NCI-H748 (cell line): ENCODE measurements around the gene SETD4.

Experiments used
- DNase-seq: peaks from one replicate; lab custom pipeline; 2025; ENCODE audit not compliant: unreplicated experiment; lab: John Stamatoyannopoulos, UW

Gene SETD4

DNA sequence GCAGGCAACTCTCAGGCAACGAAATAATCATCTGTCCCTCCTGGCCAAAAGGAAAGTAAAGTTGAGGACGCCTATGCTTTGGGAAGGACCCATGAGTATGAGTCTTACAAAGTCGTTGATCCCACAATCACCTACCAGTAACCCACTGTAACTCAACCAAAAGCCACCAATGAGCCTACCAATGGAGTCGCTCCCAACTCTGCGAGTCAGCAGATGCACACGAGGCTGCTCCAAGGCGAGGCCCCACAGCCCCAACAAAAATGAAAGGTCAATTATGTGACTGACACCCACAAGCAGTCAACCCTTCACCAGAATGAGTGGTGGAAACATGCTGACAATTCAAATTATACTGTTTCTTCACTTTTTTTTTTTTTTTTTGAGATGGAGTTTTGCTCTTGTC lies 12.0 kb downstream of the SETD4 start:
- no peak for DNase-seq

DNA sequence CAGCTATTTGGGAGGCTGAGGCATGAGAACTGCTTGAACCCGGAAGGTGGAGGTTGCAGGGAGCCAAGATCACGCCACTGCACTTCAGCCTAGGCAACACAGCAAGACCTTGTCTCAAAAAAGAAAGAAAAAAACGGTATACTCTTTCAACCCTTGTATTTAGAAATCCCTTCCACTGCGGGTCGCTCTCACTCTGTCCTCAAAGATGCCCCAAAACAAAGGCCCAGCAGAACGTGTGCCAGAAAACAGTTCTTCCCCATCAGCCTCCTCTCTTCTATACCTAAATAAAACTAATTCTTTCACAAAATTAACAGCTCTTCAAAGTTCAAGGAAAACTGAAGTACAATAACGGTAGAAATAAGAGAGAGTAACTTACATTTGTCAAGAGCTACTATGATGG lies 13.2 kb downstream of the SETD4 start:
- no peak for DNase-seq

DNA sequence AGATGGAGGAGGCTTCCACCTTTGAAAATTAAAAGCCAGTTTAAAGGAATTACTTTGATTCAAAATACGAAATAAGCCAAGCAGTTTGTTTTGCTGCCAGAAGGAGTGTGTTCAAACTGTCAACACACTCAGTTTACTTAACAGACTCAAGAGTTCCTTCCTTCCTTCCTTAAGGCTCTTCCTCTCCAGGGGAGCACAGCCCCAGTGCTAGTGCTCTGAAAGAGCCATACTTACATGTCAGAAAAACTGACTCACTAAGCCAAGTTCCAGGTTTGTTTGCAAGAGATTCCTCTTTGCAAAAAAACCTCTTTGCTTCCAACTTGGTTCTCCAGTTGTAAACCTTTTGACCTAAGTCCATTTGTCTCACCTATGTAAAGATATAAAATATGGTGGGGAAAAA lies 14.3 kb downstream of the SETD4 start:
- DNase-seq = no peak

DNA sequence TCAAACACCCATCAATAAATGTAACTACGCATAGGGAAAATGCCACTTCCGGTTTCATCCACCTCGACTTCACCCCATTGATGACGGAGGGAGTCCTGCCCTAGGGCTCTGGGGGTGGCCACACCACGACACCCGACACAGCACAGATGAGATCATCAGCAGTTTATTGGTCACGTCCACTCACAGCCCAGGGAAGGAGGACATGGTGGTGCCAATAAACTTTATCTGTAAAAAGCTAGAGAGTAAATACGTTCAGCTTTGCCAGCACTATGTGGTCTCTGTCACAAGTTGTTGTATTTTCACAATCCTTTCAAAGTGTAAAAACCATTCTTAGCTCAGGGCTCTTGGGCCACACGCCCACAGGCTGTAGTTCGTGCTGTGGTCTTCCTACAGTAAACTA lies 16.3 kb downstream of the SETD4 start:
- no peak for DNase-seq

DNA sequence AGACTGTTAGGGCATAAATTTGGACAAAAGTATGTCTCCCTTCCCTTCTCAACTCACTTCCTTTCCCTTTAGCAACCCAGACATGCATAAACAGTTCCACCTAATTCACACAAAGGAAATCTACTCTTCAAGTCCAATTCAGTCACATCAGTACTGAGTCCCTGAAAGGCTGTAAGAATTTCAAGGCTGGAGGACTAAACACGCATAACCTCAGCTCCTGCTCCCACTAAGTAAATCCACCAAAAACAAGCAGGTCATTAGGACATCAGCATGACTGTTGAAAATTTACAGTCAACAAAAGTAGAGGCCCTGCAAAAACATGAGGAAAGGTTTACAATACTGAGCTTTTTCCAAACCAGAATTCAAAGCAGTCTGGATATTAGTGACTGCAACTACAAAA lies 18.4 kb downstream of the SETD4 start:
- DNase-seq = no peak

DNA sequence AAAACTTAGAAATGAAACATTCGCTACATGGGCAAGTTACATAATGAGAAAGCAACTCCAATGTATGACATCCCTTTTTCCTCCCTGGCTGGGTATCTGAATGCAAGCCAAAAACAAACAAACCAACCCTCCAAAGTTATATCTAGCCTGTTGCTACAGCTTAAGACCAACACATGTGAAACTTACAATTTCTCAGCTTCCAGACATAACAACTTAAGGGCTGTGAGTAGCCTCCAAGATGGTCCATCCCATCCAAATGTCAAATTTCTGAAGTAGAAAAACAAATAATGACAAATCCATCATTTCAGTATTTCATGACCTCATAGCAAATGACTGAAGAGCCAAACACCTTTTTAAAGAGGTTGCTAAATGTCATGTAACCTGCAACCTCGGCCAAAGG lies 19.9 kb downstream of the SETD4 start:
- DNase-seq = no peak

DNA sequence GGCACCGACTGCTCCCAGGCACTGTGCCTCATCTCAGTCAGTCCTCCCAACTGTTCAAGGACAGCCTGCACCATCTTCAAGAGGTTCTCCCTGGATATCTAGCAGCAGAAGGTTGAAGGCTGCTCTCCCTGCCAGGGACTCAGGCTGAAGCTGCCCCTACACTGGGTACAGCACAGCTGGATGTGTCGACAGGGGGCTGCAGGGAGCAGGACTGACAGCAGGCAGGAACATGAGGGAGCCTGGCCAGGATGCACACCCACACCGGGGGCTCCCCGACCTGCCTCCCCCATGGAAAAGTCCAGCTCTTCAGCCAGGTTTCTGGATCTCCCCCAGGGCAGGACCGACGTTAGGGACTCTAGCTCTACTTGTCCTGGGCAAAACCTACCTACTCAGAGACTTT lies 20.5 kb downstream of the SETD4 start:
- DNase-seq = no peak

DNA sequence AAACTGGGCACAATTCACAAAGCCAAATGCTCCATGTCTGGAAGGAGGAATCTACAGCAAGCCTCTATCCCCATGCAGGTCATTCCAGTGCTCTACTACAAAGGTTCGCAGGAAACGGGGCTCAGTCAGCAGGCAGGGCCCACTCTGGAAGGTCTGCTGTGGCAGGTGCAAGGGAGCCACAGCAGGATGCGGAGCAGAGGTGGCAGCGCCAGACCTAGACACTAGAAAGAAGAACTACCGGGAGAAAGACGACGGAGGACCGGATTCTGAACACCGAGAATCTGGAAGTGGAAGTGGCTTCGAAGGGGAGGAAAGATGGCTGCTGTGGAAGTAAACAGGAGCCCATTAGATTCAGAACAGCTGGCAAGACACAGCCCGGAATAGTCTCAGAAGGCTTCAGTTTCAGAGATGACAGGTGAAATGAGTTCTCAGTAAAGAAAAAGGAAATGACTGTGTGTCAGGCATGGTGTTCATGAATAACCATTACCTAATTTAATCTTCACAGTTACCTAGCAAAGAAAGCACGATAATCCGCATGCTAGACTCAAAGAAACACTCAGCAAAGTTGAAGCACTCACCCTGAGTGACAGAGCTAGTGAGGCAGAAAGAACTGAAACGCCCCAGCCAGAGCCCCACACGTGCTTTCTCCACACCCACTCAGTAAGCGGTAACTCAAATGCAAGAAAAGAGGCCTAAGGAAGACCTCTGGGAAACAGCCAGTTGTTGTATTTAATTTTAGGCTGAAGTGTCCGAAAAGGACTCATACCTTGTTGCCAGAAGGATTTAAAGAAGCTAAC lies 21.4 kb downstream of the SETD4 start:
- DNase-seq = no peak

DNA sequence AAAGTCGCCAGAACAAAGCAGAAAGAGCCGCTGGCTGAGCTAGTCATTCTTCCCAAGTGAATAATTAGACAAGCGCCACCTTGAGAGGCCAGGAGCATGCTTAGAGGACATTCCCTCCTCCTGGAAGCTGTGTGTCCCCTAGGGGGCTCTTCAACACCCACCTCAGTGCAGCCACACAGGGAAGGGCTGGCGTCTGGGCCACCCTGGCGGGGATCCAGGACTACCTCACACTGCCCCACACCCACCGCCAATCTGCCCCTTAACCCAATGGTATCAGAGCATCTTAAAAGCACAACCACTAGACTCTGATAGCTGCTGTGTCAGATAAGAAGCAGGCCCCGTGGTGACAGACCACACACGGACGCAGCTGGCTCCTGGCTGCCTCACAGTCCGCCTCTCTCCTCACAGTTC lies 24.9 kb downstream of the SETD4 start:
- DNase-seq = peak; percentile 16

DNA sequence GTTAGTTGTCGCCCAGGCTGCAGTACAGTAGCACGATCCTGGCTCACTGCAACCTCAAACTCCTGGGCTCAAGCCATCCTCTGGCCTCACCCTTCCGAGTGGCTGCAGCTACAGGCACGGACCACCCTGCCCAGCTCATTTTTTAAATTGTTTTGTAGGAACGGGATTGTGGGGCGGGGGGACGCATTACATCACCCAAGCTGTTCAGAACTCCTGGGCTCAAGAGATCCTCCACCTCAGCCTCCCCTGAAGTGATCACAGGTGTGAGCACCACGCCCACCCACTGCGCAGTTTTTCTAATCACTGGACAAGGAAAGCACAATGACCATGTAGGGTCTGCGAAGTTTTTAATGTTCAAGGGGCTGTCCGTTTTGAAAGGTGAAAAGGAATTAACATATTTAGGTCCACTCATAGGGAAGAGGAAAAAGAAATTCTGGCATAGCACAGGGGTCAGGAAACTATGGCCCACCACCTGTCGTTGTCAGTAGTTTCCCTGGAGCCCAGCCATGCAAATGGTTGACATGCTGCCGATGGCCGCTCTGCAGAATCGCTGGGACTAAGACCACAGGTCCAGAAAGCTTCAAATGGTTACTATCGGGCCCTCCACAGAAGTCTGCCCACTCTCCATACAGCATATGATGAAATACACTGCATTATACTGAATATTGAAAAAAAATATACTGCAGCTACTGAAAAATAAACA lies 26.0 kb downstream of the SETD4 start:
- no peak for DNase-seq

DNA sequence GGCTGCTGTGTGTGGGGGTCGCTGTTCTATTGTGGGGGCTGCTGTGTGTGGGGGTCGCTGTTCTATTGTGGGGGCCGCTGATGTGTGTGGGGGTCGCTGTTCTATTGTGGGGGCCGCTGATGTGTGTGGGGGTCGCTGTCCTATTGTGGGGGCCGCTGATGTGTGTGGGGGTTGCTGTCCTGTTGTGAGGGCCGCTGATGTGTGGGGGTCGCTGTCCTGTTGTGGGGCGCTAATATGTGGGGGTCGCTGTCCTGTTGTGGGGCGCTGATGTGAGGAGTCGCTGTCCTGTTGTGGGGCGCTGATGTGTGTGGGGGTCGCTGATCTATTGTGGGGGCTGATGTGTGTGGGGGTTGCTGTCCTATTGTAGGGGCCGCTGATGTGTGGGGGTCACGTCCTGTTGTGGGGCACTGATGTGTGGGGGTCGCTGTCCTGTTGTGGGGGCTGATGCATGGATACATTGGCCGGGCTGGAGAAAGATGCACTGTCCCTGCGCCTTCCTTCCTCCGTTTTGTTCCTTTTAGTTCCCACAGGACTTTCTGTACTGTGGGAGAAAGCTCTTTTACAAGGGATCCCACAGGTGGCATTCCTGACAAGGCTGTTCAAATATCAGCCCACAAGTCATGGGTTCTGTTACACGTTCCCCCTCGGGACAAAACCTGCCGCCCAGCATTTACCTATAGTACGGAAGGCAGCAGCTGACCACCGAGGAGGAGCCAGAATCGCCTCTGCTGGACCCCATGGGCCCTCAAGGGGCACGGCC lies 27.5 kb downstream of the SETD4 start:
- no peak for DNase-seq

DNA sequence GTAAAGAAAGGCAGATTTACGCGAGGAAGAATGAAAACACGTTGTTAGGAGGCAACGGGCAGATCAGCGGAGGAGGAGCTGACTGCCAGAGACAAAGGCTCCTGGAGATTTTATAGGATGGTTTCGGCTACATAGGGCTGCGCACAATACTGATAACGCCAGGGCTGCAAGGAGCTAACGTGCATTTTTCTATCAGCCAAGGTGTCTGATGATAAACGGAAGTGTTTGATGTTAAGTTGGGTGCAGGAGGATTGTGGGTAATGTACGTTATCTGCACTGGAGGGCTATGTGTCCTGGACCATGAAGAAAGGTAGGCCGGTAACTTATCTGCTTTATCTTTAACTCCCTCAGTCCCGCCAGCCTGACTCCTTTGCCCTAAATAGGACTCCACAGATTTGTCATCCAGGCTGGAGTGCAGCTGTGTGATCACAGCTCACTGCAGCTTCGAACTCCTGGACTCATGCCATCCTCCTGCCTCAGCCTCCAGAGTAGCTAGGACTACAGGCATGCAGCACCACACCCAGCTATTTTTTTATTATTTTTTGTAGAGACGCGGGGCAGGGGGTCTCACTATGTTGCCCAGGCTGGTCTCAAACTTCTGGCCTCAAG lies 29.6 kb downstream of the SETD4 start:
- DNase-seq = no peak

DNA sequence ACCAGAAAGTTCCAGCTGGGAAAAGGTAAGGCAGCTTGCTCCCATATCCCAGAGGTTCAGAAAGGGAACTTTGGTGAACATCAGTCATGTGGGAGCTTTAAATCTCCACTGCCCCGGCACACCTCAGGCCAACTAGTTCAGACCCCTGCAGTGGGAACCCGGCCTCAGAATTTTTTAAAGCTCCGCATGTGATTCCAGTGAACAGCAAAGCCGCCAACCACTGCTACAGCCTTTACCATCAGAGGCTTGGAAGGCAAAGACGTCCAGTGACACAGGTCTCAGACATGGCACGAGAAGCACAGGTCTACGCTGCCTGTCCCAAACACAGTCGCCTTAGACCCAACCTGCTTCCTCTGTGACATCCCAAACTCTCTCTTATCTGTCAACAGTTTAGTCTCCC lies 31.0 kb downstream of the SETD4 start:
- no peak for DNase-seq

DNA sequence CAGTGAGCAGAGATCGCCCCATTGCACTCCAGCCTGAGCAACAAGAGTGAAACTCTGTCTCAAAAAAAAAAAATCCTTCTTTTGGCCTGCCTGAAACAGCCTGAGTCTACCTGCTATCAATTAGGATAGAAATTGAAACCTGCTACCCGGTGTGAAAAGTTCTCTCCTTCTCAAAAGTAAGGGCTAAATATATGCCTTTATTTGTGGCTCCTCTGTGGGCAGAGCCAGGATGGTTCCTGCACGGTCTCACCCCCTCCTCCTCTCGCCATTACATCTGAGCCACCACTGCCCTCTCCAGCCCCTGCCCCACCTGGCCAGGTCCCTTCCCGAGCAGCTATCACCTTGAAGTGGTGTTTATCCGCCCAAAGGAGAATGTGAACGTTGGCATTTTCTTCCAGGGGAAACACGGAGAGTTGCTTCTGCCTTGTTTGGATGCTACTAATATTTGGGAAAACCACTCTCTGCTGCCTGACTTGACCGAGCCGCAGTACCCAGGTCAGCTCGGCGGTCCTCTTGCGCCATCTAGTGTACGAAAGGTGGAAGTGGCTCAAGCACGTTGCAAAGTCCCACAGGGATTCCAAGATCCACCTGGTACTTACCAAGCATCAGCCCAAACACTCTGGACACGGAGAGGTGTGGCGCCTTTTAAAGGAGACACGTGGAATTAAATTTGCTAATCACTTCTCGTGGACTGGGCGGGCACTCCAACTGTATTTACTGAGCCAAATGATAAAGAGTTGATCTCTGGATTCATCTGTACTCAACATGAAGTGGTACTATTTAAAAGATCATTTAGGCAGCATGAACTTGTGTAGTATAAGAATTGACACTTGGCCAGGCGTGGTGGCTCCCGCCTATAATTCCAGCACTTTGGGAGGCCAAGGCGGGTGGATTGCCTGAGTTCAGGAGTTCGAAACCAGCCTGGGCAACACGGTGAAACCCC lies 31.9 kb downstream of the SETD4 start:
- peak; percentile 75 for DNase-seq

DNA sequence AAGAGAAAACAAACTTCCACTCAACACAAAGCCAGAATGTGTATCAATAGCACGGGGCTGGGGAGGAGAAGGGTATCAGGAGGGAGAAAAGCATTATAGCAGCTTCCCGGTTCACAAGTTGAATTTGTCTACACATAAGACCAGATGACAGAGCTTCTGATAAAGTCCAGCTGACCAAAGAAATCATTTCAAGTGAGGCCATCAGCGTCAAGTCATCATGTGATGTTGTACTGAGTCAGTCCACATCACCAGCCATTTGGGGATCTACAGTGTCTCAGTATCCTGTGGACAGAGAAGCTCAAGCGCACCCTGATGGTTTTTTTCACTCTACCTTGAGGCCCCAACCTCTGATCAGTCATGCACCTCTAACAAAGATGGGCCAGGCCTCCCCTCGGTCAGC lies 33.0 kb downstream of the SETD4 start:
- no peak for DNase-seq

DNA sequence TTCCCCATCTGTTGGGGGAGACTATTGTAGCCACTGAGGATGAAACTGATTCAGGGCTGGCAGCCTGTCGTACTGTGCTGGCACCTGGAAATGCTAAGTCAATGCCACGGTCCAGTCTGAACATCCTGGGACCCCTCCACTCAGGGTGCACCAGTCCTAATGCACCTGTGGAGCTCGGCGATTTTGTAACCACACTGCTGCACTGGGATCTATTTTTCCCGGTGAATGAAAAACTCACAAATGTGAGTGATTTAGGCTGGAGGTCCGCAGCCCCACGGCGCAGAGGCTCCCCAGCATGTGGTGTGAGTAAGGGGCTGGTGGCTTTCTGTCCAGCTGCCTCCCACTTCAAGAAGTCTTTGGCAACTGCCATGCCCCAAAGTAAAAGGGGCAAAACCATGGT lies 35.5 kb downstream of the SETD4 start:
- no peak for DNase-seq

DNA sequence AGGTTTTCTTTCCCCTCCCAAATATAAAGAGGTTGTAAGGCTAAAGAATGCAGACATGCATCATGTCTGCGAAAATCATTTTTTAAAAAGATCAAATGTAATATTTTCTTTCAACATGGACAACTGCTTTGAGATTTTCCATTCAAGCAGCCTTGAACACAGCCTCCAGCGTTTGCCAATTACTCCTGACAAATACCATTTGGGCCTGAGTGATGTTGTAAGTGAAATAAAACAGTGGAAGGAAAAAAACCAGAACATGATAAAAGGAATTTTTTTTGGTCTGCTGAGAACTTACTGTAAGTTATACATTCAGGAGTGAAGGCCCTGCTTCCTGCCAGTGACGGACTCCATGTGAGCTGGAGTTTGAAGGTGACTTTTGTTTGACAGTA lies 37.2 kb downstream of the SETD4 start:
- DNase-seq = no peak

DNA sequence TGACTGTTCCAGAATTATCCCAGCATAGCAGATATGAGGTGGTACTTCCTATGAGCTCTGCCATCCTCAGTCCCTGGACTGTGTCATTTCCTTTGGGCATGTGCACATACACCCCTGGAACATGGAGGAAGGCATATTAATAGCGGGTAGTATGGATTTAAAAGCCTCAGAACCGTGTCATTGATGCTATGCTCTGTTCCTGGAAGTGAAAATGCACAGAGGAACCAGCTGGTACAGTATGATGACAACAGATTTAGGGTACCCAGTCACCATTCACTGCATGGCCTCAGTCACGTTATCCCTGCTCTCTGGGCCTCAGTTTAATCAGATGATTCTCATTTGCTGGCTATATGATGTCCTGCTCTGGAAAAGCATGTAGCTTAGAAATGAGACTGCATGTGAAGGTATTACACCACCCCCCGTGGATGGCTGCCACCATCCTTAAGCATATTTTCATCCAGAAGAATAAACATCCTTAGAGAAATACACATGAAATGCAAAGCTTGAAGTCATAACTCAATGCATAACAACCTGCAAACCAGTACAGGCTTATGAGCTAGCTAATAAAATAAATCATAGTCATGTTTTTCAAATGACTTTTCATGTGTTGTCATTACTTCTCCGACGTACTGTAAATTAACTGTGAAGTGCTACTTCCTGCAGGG lies 37.8 kb downstream of the SETD4 start:
- no peak for DNase-seq

DNA sequence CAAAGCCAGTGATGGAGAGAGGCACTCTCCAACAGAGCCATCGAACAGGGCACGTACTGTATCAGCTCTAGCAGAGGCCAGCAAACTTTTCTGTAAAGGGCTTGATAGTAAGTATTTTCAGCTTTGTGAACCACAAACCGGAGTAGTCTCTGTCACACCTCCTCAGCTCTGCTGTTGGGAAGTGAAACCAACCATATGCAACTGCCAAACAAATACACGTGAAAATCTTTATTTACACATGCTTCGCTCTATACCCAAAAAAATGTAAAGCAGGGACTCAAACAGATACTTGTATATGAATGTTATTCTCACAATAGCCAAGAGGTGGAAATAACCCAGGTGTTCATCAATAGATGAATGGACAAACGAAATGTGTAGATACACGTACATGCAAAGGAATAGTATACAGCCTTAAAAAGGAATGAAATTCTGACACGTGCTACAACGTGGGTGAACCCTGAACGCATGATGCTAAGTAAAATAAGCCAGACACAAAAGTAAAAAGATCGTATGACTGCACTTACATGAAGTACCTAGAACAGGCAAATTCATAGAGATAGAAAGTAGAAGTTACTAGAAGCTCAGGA lies 39.0 kb downstream of the SETD4 start:
- DNase-seq = no peak

DNA sequence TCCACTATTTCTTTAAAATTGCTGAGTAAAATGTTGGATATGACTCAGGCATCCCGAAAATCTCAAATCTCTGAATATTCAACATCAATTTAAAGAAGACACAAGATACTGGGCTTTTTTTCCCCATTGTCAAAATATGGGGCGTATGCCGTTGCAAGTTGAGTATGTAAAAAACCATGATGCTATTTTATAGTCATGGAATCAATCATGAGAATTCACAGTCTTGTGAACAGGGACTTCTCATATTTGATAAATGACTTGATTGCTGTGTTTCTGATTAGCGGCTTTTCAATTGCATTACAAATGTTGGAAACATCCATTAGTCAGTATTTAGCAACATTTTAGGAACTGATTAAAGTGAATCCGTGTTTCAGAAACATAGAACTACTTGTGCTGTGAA lies 45.3 kb downstream of the SETD4 start:
- no peak for DNase-seq
